Esophagus (tissue), 2 donors: ENCODE measurements around the gene MBL2. TPM values are rescaled to one million over a fixed set of nuclear protein-coding genes. Genes with fewer than 3 reads are reported as not detected.

ENCODE experiments used
- H3K27ac ChIP-seq, 2 donors: one replicate each; pipeline ENCODE4 v1.5.1; 2013; ENCODE audit warnings: low read depth in 2 of 2, mild to moderate bottlenecking in 2 of 2, inconsistent platforms in 1 of 2, low read length in 1 of 2, moderate library complexity in 1 of 2
- H3K27me3 ChIP-seq, 2 donors: one replicate each; pipeline ENCODE4 v1.6.1; 2013; ENCODE audit warnings: low read length in 2 of 2, control low read depth in 1 of 2, mild to moderate bottlenecking in 1 of 2; ENCODE audit not compliant: insufficient read depth in 2 of 2, control insufficient read depth in 1 of 2
- H3K36me3 ChIP-seq, 2 donors: one replicate each; pipeline ENCODE4 v1.6.1; 2013; ENCODE audit warnings: low read length in 1 of 2; ENCODE audit not compliant: control insufficient read depth in 2 of 2, insufficient read depth in 2 of 2
- H3K4me1 ChIP-seq, 2 donors: one replicate each; pipeline ENCODE4 v1.6.1; 2013; ENCODE audit warnings: low read length in 1 of 2; ENCODE audit not compliant: control insufficient read depth in 2 of 2, insufficient read depth in 2 of 2
- H3K4me3 ChIP-seq, 2 donors: one replicate each; pipeline ENCODE4 v1.5.1; 2013; ENCODE audit warnings: low read length in 2 of 2, mild to moderate bottlenecking in 2 of 2, low read depth in 1 of 2, moderate library complexity in 1 of 2
- H3K9me3 ChIP-seq, 2 donors: one replicate each; pipeline ENCODE4 v1.6.1; 2013; ENCODE audit warnings: mild to moderate bottlenecking in 2 of 2, low read depth in 1 of 2, low read length in 1 of 2, moderate library complexity in 1 of 2; ENCODE audit not compliant: control insufficient read depth in 2 of 2, insufficient read depth in 1 of 2
- WGBS, 2 donors: extraction: QIAGEN DNeasy Blood & Tissue Kit; methylation state at CpG; one replicate each; pipeline ENCODE4 v1.1.7; 2013; 5-methylcytosine and 5-hydroxymethylcytosine counted together
- polyA plus RNA-seq, 2 donors: library from polyadenylated mRNA; stranded (reverse); fragments of 200-250 nt; gene quantifications; one replicate each; pipeline ENCODE4 v1.2.3, GENCODE V29; 2013
- donor health status: healthy with polysubstance abuse.
- donor health status: Bipolar disorder and iron deficiency.

The MBL2 gene
- polyA plus RNA-seq, 2 donors, result not detected

DNA sequence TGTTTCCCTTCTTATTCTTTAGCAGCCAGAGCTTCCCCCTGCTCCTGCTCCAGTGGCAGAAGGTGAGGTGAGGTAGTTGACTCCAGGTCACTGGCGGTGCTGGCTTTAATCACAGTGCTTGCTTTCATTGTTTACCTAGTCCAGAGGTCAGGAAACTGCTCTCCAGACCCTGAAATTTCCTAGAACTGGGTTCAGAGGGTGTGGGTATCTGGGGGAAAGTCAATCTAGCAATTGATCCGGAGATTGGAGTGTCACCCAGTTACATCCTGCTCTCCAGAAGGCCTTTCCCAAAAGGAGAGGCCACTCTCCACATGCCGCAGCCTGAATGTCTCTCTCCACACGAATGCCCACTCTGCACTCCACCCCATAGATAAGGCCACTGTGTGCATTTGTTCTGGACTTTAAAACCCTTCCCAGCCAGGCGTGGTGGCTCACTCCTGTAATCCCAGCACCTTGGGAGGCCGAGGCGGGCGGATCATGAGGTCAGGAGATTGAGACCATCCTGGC, 2.1 kb upstream of the MBL2 start:
- no peaks in the 10 kb centered on the region for H3K27me3 ChIP-seq
- WGBS, 2 donors, result 65 to 70% methylated on average over 8 of the region's 8 CpGs
- no peaks in the 10 kb centered on the region for H3K36me3 ChIP-seq
- H3K4me1 ChIP-seq, result no peaks in the 10 kb centered on the region
- no peak overlapping the region for H3K27ac ChIP-seq
- H3K9me3 ChIP-seq, result no peaks in the 10 kb centered on the region
- no peak overlapping the region for H3K4me3 ChIP-seq

DNA sequence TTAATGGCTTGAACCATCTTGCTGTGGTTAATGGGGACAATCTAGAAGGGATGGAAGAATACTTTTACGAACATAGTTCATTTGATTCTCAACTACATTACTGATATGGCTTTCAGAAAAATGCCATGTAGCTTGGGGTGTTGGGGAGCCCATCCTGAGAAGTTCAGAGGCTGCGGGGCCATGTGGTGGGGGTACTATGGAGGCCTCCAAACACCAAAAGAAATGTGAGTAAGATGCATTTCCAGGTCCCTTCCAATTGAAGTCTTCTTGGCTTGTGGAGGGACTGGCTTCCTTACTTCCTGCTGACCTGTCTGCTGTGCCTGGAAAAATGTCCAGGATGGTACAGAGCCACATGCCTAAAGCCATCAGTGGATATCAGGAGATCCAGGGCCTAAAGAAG, 1.6 kb upstream of the MBL2 start:
- WGBS, 2 donors, result 81 to 88% methylated on average over 2 of the region's 2 CpGs
- no peaks in the 10 kb centered on the region for H3K9me3 ChIP-seq
- no peaks in the 10 kb centered on the region for H3K36me3 ChIP-seq
- H3K4me1 ChIP-seq, result no peaks in the 10 kb centered on the region
- no peak overlapping the region for H3K4me3 ChIP-seq
- H3K27ac ChIP-seq, result no peak overlapping the region
- no peaks in the 10 kb centered on the region for H3K27me3 ChIP-seq

DNA sequence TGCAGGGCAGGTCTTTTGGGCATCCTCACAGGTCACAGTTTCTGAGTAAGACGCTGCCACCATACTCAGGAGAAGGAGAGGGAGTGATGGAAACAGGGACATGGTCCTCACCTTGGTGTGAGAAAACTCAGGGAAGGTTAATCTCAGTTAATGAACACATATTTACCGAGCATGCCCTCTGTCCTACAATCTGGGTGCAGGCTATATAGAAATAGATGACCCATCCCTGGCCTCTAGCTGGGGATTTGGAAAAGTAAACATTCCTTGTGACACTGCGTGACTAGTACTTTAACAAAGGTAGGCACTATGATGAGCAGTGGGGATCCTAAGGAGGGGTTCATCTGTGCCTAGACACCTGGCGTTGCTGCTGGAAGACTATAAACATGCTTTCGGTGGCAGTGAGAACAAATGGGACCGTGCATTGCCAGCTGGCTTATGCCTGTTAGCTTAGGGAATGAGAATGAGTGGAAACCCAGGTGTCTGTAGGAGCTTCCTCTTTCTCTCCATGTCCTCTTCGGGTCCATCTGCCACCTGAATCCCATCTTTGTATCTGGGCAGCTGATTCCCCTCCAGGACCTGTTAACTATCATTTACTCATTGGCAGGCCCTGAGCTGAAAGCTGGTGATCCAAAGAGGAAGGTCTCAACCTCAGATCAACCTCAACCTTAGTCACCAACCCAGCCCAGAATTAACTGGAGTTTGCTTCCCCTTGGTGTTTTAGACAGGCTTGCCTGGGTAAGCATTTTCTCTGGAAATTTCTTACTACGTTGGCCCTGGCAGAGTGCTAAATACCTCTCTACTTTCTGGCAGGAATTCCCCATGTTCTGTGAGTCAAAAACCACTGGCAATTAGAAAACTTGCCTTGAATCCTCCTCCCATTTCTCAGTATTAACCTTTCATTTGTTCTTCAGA, 794 bp downstream of the MBL2 start:
- Histone ChIP-seq H3K9me3 (no peaks in the 10 kb centered on the region), H3K4me1 (no peaks in the 10 kb centered on the region), H3K36me3 (no peaks in the 10 kb centered on the region), H3K27me3 (no peaks in the 10 kb centered on the region), H3K4me3 (no peak overlapping the region), H3K27ac (no peak overlapping the region)
- 54 to 67% methylated on average over 8 of the region's 8 CpGs for WGBS, 2 donors

DNA sequence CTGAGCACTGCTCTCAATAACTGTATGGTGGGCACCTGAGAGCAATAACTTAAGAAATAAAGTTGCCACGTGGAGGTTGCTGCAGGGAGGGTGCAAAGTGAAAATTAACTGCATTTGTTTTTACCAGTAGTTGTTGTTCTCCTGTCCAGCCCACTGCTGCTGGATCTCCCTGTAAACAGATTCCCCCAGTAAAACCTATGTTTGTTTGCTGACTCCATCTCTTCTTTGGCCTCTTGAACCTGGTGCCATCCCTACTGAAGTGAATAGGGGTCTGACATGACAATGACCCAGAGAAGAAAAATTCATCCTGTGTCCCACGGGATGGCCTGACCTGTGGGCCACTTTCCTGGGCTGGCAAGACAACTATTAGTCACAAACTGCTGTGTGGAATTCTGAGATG, 1.7 kb downstream of the MBL2 start:
- Histone ChIP-seq H3K9me3 (no peaks in the 10 kb centered on the region), H3K27me3 (no peaks in the 10 kb centered on the region), H3K4me1 (no peaks in the 10 kb centered on the region), H3K27ac (no peak overlapping the region), H3K36me3 (no peaks in the 10 kb centered on the region), H3K4me3 (no peak overlapping the region)
- 32 to 52% methylated on average over 2 of the region's 2 CpGs for WGBS, 2 donors

DNA sequence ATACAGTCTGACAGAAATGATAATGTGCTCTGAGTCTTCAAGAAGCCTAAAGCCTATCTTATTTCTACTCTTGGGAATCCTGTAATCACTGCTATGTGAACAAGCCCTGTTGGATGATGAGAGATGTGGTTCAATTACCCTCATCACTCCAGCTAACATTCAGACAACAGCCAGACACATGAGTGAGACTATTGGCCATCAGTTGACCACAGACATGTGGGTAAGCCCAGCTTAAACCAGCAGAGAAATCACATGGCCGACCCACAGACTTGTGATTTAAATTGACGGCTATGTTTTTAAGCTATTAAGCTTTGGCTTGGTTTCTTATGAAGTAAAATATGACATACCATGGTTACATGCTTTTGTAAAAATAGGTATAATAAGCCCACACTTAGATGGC, 2.6 kb downstream of the MBL2 start:
- Histone ChIP-seq H3K27ac (no peak overlapping the region), H3K9me3 (no peaks in the 10 kb centered on the region), H3K4me1 (no peaks in the 10 kb centered on the region), H3K27me3 (no peaks in the 10 kb centered on the region), H3K4me3 (no peak overlapping the region), H3K36me3 (no peaks in the 10 kb centered on the region)
- WGBS, 2 donors, result 91 to 94% methylated on average over 2 of the region's 2 CpGs

DNA sequence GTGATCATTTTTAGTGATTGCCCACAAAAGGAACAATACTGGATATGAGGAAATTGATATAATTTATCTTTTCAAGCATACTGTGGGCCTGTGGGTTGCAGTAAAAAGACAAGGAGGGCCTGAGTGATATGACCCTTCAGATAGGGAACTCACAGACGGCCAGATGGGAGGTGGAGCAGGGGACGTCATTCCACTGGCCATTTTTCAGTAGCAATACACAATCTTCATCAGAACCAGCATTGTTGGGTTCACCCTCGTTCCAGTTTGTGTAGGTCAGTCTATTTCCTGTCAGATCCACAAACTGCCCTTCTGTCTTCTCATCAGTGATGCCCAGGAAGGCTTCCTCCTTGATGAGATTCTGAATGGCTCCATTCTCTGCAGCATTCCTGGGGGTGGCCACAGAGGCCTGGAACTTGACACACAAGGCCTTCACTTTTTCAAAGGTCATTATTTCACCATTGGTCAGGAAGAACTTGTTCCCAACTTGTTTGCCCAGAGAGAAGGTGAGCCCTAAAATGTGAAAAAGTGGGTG, 4.5 kb downstream of the MBL2 start:
- H3K27ac ChIP-seq, result no peak overlapping the region
- H3K4me3 ChIP-seq, result no peak overlapping the region
- no peaks in the 10 kb centered on the region for H3K4me1 ChIP-seq
- H3K27me3 ChIP-seq, result no peaks in the 10 kb centered on the region
- WGBS, 2 donors, result 67 to 75% methylated on average over 3 of the region's 3 CpGs
- no peaks in the 10 kb centered on the region for H3K36me3 ChIP-seq
- no peaks in the 10 kb centered on the region for H3K9me3 ChIP-seq

DNA sequence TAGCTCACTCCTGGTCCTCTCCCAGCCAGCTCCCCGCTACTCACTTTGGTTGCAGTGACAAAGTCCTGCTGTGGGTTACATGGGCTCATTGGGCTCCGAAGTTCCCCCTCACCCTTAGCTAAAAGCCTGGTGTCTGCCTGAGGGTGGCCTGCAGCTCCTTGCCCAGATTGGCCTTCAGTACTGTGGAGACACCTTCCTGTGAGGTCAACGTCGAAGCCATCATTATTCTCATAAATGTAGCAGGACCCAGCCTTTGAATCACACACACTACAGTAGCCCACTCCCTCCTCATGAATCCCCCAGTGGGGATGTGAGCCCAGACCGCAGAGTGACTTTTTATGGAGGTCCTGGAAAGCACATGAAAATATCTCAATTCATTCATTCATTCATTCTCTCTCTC, 10.5 kb downstream of the MBL2 start:
- Histone ChIP-seq H3K9me3 (no peaks in the 10 kb centered on the region), H3K27me3 (no peaks in the 10 kb centered on the region), H3K27ac (no peak overlapping the region), H3K36me3 (no peaks in the 10 kb centered on the region), H3K4me1 (no peaks in the 10 kb centered on the region), H3K4me3 (no peak overlapping the region)
- WGBS, 2 donors, result 83 to 87% methylated on average over 5 of the region's 5 CpGs

DNA sequence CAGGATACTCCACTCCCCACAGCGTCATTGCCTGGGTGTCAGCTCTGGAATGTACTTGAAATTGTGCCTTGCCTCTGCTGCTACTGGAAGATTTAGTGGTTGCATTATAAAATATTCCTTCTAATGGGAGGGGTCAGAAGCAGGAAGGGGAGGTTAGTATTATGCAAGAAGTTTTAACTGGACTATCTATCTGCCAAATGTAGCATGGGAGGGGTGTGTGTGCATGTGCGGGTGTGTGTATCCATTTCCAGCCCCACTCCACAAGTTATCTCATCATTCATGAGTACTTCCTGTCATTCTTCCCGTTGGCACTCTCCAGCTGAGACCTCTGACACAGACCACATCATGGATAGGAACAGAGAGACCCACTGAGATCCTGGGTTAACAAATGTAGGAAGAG, 13.4 kb downstream of the MBL2 start:
- Histone ChIP-seq H3K9me3 (no peaks in the 10 kb centered on the region), H3K27ac (no peak overlapping the region), H3K36me3 (no peaks in the 10 kb centered on the region), H3K27me3 (no peaks in the 10 kb centered on the region), H3K4me3 (no peak overlapping the region), H3K4me1 (no peaks in the 10 kb centered on the region)
- WGBS, 2 donors, result 40 to 56% methylated on average over 3 of the region's 3 CpGs

DNA sequence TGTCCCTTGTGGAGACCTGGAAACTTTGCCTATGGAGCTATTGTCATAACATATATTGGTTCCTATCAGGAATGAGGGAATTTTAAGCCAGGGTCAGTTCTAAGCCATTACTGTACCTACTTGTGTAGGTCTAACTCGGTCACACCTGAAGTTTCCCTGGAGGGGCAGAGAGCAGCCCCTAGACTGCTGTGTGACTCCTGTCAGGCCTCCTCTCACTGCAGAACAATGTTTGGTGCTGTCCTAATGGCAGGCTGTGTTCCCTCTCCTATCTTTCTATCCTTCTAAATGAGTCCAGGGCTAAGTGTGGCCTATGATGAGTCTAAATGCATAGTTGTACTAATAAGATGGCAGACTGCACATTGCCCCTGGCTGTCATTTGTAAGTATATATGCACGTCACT, 14.2 kb downstream of the MBL2 start:
- no peaks in the 10 kb centered on the region for H3K36me3 ChIP-seq
- H3K27ac ChIP-seq, result no peak overlapping the region
- H3K4me3 ChIP-seq, result no peak overlapping the region
- 81 to 91% methylated on average over 2 of the region's 2 CpGs for WGBS, 2 donors
- no peaks in the 10 kb centered on the region for H3K9me3 ChIP-seq
- no peaks in the 10 kb centered on the region for H3K4me1 ChIP-seq
- no peaks in the 10 kb centered on the region for H3K27me3 ChIP-seq

DNA sequence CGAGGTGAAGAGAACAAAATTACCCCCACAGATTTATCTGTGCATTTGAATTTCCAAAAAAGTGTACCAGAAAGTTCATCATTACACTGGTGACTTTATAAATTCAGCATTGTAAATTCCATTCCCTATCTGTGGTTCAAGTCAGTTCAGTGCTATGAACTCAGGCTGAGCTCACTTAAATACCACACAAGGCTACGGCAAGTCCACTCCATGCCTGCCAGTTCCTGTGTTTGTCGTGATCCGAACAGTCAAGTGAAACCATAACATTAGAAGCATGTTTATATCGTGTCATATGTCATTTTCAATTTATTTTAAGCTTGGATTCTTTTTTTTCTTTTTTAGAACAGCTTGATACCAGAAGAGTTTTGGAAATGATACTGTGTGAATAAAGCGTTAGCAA, 14.8 kb downstream of the MBL2 start:
- no peak overlapping the region for H3K27ac ChIP-seq
- H3K36me3 ChIP-seq, result no peaks in the 10 kb centered on the region
- no peaks in the 10 kb centered on the region for H3K27me3 ChIP-seq
- no peak overlapping the region for H3K4me3 ChIP-seq
- H3K4me1 ChIP-seq, result no peaks in the 10 kb centered on the region
- no peaks in the 10 kb centered on the region for H3K9me3 ChIP-seq
- 59 to 63% methylated on average over 6 of the region's 6 CpGs for WGBS, 2 donors
